Measurements from ENCODE around the gene GPR156. TPM values are rescaled to one million over a fixed set of nuclear protein-coding genes. Genes with fewer than 3 reads are reported as not detected.

The GPR156 gene
- total and polyA plus RNA-seq, 2 donors (not counting 3 experiments of a cell fraction or from before 2014, with no cell fraction given): 0.14 to 0.27 TPM

DNA sequence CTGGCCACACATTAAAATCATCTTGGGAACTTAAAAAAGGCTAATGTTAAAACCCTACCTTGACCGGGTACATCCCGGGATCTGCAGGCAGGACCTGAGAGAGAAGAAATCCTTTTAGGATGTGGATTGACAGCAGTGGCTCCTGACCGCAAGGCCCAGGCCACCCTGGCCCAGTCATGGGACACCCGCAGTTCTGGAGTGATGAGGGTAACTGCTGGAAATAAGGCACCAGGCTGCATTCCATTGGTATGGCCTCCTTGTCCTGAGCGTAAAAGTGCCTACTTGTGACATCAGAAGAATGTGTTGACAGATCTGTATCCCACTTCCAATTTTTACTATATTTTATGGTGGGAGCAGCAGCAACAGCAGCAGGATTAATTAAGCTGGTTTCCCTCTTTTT is 127.3 kb downstream of the GPR156 start:
- no TSS peak for BruUV-seq (replicated peaks)
- H3K27ac ChIP-seq (ENCODE audit: insufficient read depth, low read depth, low read length): no peak overlapping the region
- H3K79me2 ChIP-seq (ENCODE audit: control insufficient read depth, insufficient read depth, low read length): no peaks in the 10 kb centered on the region
- no peak overlapping the region for H3K4me3 ChIP-seq (replicated peaks in 1 of 3; ENCODE audit: insufficient read depth in 1 of 3, low read depth in 1 of 3, low read length in 3 of 3)
- no peaks in the 10 kb centered on the region for H3K9me1 ChIP-seq (replicated peaks; ENCODE audit: control insufficient read depth, extremely low read depth, insufficient read depth, low read length)
- no peak overlapping the region for H3K4me2 ChIP-seq (ENCODE audit: insufficient read depth, low read length)
- TF ChIP-seq JUN (IDR thresholded peaks at IDR 0.05; ENCODE audit: borderline replicate concordance, insufficient read depth, insufficient read length, low read depth) (no peak), FOS (IDR thresholded peaks at IDR 0.05; ENCODE audit: borderline replicate concordance, insufficient read depth, low read length) (no peak), POLR2AphosphoS5 (IDR thresholded peaks at IDR 0.05; ENCODE audit: insufficient read depth, low read depth, low read length) (no peak), MYC (IDR thresholded peaks at IDR 0.05; ENCODE audit: low read depth, low read length) (no peak), POLR2A (IDR thresholded peaks at IDR 0.05; ENCODE audit: low read depth, low read length) (no peak), GATA2 (IDR thresholded peaks at IDR 0.05; ENCODE audit: insufficient read depth, insufficient read length, low read depth, low read length) (no peak), EZH2 (IDR thresholded peaks at IDR 0.05; ENCODE audit: borderline replicate concordance, low read depth, low read length, severe bottlenecking) (no peak)
- TF ChIP-seq, protein P1, sequence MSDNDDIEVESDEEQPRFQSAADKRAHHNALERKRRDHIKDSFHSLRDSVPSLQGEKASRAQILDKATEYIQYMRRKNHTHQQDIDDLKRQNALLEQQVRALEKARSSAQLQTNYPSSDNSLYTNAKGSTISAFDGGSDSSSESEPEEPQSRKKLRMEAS (IDR thresholded peaks at IDR 0.05; ENCODE audit: insufficient read depth, insufficient read length): no peak
- TF ChIP-seq, protein P2, sequence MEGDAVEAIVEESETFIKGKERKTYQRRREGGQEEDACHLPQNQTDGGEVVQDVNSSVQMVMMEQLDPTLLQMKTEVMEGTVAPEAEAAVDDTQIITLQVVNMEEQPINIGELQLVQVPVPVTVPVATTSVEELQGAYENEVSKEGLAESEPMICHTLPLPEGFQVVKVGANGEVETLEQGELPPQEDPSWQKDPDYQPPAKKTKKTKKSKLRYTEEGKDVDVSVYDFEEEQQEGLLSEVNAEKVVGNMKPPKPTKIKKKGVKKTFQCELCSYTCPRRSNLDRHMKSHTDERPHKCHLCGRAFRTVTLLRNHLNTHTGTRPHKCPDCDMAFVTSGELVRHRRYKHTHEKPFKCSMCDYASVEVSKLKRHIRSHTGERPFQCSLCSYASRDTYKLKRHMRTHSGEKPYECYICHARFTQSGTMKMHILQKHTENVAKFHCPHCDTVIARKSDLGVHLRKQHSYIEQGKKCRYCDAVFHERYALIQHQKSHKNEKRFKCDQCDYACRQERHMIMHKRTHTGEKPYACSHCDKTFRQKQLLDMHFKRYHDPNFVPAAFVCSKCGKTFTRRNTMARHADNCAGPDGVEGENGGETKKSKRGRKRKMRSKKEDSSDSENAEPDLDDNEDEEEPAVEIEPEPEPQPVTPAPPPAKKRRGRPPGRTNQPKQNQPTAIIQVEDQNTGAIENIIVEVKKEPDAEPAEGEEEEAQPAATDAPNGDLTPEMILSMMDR (IDR thresholded peaks at IDR 0.05; ENCODE audit: extremely low read depth in 1 of 2, insufficient read depth in 1 of 2, low read depth in 1 of 2, low read length in 2 of 2): no peak
- FAIRE-seq: no peak
- dilution Hi-C loops (cut with MboI; ENCODE audit: extremely low pct_ligation_motif_present, low sequenced_read_pairs): no loop called here
- H3K36me3 ChIP-seq (ENCODE audit: control insufficient read depth in 2 of 2, extremely low read depth in 1 of 2, insufficient read depth in 2 of 2, low read length in 2 of 2): no peaks in the 10 kb centered on the region
- POLR2A ChIA-PET: no interaction called here
- H4K20me1 ChIP-seq (replicated peaks; ENCODE audit: control insufficient read depth, extremely low read depth, insufficient read depth, low read length): no peaks in the 10 kb centered on the region
- H3K27me3 ChIP-seq (ENCODE audit: control insufficient read depth in 2 of 2, insufficient read depth in 2 of 2, low read length in 2 of 2): peaks cover 0 to 3% of the 10 kb centered on the region in 2 experiments
- CTCF ChIA-PET: no interaction called here
- H2AFZ ChIP-seq (ENCODE audit: low read depth, low read length): no peak overlapping the region
- no peak overlapping the region for H3K9ac ChIP-seq (replicated peaks; ENCODE audit: extremely low read depth, insufficient read depth, low read length)
- H3K4me1 ChIP-seq (ENCODE audit: control insufficient read depth, extremely low read depth, insufficient read depth, low read length): peaks cover 13% of the 10 kb centered on the region
- intact Hi-C loops (cut with micrococcal nuclease): no loop called here
- DNase-seq (ENCODE audit: low read depth, low spot score): no peak
- H3K9me3 ChIP-seq (replicated peaks; ENCODE audit: control insufficient read depth, insufficient read depth, low read length): no peaks in the 10 kb centered on the region

Measured in endothelial cell of umbilical vein (primary cell).